IPS-NIHi7 (cell line): ENCODE results near the gene CRYBG2.

Source experiments
- DNase-seq: peaks from one replicate; pipeline ENCODE4 v3.0.0; 2012; ENCODE audit warnings: mixed read lengths; ENCODE audit errors: extremely low spot score

The CRYBG2 gene

GRCh38 chr1:26281091-26281958, 72.6 kb downstream of the CRYBG2 start:
- no peak for DNase-seq

GRCh38 chr1:26280333-26281042, 73.4 kb downstream of the CRYBG2 start:
- DNase-seq = peak; percentile 43

- peak; percentile 89 for DNase-seq
Observed at GRCh38 chr1:26279456-26280332, 74.2 kb downstream of the CRYBG2 start, which contains the start of gene SH3BGRL3. Gene SH3BGRL3, plus strand, starts transcription at chr1:26280086. Its CDS starts 70 bp downstream, at chr1:26280156.

- DNase-seq = no peak
Observed at GRCh38 chr1:26278724-26279455, 75.0 kb downstream of the CRYBG2 start.

- no peak for DNase-seq
Observed at GRCh38 chr1:26278303-26278702, 75.6 kb downstream of the CRYBG2 start.

GRCh38 chr1:26277719-26278118, 76.2 kb downstream of the CRYBG2 start:
- DNase-seq = no peak

- no peak for DNase-seq
Observed at GRCh38 chr1:26277261-26277661, 76.7 kb downstream of the CRYBG2 start.

- no peak for DNase-seq
Observed at GRCh38 chr1:26276432-26276838, 77.5 kb downstream of the CRYBG2 start.

- peak; percentile 91 for DNase-seq
Observed at GRCh38 chr1:26275580-26276431, 78.1 kb downstream of the CRYBG2 start.

- DNase-seq = no peak
Observed at GRCh38 chr1:26274801-26275425, 79.0 kb downstream of the CRYBG2 start.
